ENCODE results near the gene PLXDC1. TPM values are rescaled to one million over a fixed set of nuclear protein-coding genes. Genes with fewer than 3 reads are reported as not detected.

PLXDC1 gene
- total and polyA plus RNA-seq, 2 donors (not counting 1 experiment from before 2014, with no cell fraction given) = 5.8 to 6.3 TPM

- TF ChIP-seq EZH2 (IDR thresholded peaks at IDR 0.05; ENCODE audit: low read length, missing control alignments) (no peak), CTCF (conservative IDR thresholded peaks at IDR 0.05 in 1 of 2, IDR thresholded peaks at IDR 0.05 in 1 of 2; ENCODE audit: low read depth in 1 of 2, low read length in 2 of 2) (no peak)
- Histone ChIP-seq H3K79me2 (ENCODE audit: control insufficient read depth, insufficient read depth, low read length) (no peaks in the 10 kb centered on the region), H2AFZ (ENCODE audit: low read length) (no peak overlapping the region), H4K20me1 (ENCODE audit: control insufficient read depth, extremely low read depth, insufficient read depth, low read length) (no peaks in the 10 kb centered on the region), H3K36me3 (ENCODE audit: control insufficient read depth, insufficient read depth, low read length) (no peaks in the 10 kb centered on the region), H3K4me2 (ENCODE audit: extremely low read depth, insufficient read depth, low read length) (no peak overlapping the region), H3K4me3 (replicated peaks in 1 of 4; ENCODE audit: control extremely low read depth in 1 of 4, insufficient read depth in 1 of 4, low read depth in 3 of 4, low read length in 4 of 4) (no peak overlapping the region), H3K4me1 (ENCODE audit: control insufficient read depth, extremely low read depth, insufficient read depth, low read length) (peaks cover 5% of the 10 kb centered on the region), H3K9me3 (ENCODE audit: control insufficient read depth, insufficient read depth, low read depth, low read length) (no peaks in the 10 kb centered on the region), H3K9ac (ENCODE audit: insufficient read depth, low read length) (no peak overlapping the region), H3K27ac (ENCODE audit: insufficient read depth, low read length) (no peak overlapping the region), H3K27me3 (ENCODE audit: control insufficient read depth, insufficient read depth, low read length) (peaks cover 11% of the 10 kb centered on the region)
- DNase-seq (ENCODE audit: low read depth in 2 of 2) = no peak
Observed at GRCh38 chr17:39104657-39105056, 46.8 kb downstream of the PLXDC1 start.

- DNase-seq (ENCODE audit: low read depth in 2 of 2) = peak; percentile 65 to 79
- Histone ChIP-seq H3K9ac (ENCODE audit: insufficient read depth, low read length) (no peak overlapping the region), H3K9me3 (ENCODE audit: control insufficient read depth, insufficient read depth, low read depth, low read length) (no peaks in the 10 kb centered on the region), H3K27me3 (ENCODE audit: control insufficient read depth, insufficient read depth, low read length) (peaks cover 11% of the 10 kb centered on the region), H3K4me1 (ENCODE audit: control insufficient read depth, extremely low read depth, insufficient read depth, low read length) (peaks cover 5% of the 10 kb centered on the region), H3K79me2 (ENCODE audit: control insufficient read depth, insufficient read depth, low read length) (no peaks in the 10 kb centered on the region), H3K4me2 (ENCODE audit: extremely low read depth, insufficient read depth, low read length) (peak overlapping the region; percentile 15), H3K36me3 (ENCODE audit: control insufficient read depth, insufficient read depth, low read length) (no peaks in the 10 kb centered on the region), H3K27ac (ENCODE audit: insufficient read depth, low read length) (no peak overlapping the region), H2AFZ (ENCODE audit: low read length) (no peak overlapping the region), H4K20me1 (ENCODE audit: control insufficient read depth, extremely low read depth, insufficient read depth, low read length) (no peaks in the 10 kb centered on the region), H3K4me3 (replicated peaks in 1 of 4; ENCODE audit: control extremely low read depth in 1 of 4, insufficient read depth in 1 of 4, low read depth in 3 of 4, low read length in 4 of 4) (no peak overlapping the region)
- TF ChIP-seq EZH2 (IDR thresholded peaks at IDR 0.05; ENCODE audit: low read length, missing control alignments) = no peak
- no peak for TF ChIP-seq CTCF (conservative IDR thresholded peaks at IDR 0.05 in 1 of 2, IDR thresholded peaks at IDR 0.05 in 1 of 2; ENCODE audit: low read depth in 1 of 2, low read length in 2 of 2)
Observed at GRCh38 chr17:39104046-39104445, 47.4 kb downstream of the PLXDC1 start.

- Histone ChIP-seq H2AFZ (ENCODE audit: low read length) (no peak overlapping the region), H3K4me2 (ENCODE audit: extremely low read depth, insufficient read depth, low read length) (no peak overlapping the region), H3K4me1 (ENCODE audit: control insufficient read depth, extremely low read depth, insufficient read depth, low read length) (peaks cover 10% of the 10 kb centered on the region), H4K20me1 (ENCODE audit: control insufficient read depth, extremely low read depth, insufficient read depth, low read length) (no peaks in the 10 kb centered on the region), H3K27me3 (ENCODE audit: control insufficient read depth, insufficient read depth, low read length) (peaks cover 6% of the 10 kb centered on the region), H3K9ac (ENCODE audit: insufficient read depth, low read length) (no peak overlapping the region), H3K36me3 (ENCODE audit: control insufficient read depth, insufficient read depth, low read length) (no peaks in the 10 kb centered on the region), H3K79me2 (ENCODE audit: control insufficient read depth, insufficient read depth, low read length) (no peaks in the 10 kb centered on the region), H3K4me3 (replicated peaks in 1 of 4; ENCODE audit: control extremely low read depth in 1 of 4, insufficient read depth in 1 of 4, low read depth in 3 of 4, low read length in 4 of 4) (no peak overlapping the region), H3K27ac (ENCODE audit: insufficient read depth, low read length) (no peak overlapping the region), H3K9me3 (ENCODE audit: control insufficient read depth, insufficient read depth, low read depth, low read length) (no peaks in the 10 kb centered on the region)
- TF ChIP-seq EZH2 (IDR thresholded peaks at IDR 0.05; ENCODE audit: low read length, missing control alignments) (no peak), CTCF (conservative IDR thresholded peaks at IDR 0.05 in 1 of 2, IDR thresholded peaks at IDR 0.05 in 1 of 2; ENCODE audit: low read depth in 1 of 2, low read length in 2 of 2) (no peak)
- DNase-seq (ENCODE audit: low read depth in 2 of 2) = no peak
Observed at GRCh38 chr17:39101091-39101490, 50.3 kb downstream of the PLXDC1 start.

All from fibroblast of lung (primary cell).